ENCODE measurements around the gene RALGPS1. TPM values are rescaled to one million over a fixed set of nuclear protein-coding genes. Genes with fewer than 3 reads are reported as not detected.
A peak's percentile ranks its signal among the peaks of the same experiment; 100 is the strongest.

Gene RALGPS1
- total RNA-seq, 1 donor from 2014 or later: 30.7 TPM

- no peaks in the 10 kb centered on the region for H3K79me2 ChIP-seq (ENCODE audit: low read depth)
- H3F3A ChIP-seq (ENCODE audit: low read depth): peaks cover 5% of the 10 kb centered on the region
- DNase-seq (ENCODE audit: low spot score): no peak
- no peak overlapping the region for H3K4me3 ChIP-seq
- H3K36me3 ChIP-seq: no peaks in the 10 kb centered on the region
- Mint-ChIP-seq H3K36me3 (no peaks in the 10 kb centered on the region), H3K9me3 (no peaks in the 10 kb centered on the region), H3K4me3 (no peak overlapping the region), H3K27ac (no peak overlapping the region), H3K27me3 (ENCODE audit: insufficient read depth, low read depth) (peaks cover 7% of the 10 kb centered on the region), H3K4me1 (peaks cover 37% of the 10 kb centered on the region)
- peaks cover 14% of the 10 kb centered on the region for H3K4me1 ChIP-seq
- no peaks in the 10 kb centered on the region for H3K27me3 ChIP-seq
- no peaks in the 10 kb centered on the region for H4K20me1 ChIP-seq (ENCODE audit: low read depth)
- no peak overlapping the region for H2AFZ ChIP-seq (replicated peaks)
- H3K9me3 ChIP-seq (ENCODE audit: low read depth): no peaks in the 10 kb centered on the region
- no peak overlapping the region for H3K9ac ChIP-seq
- no peak overlapping the region for H3K27ac ChIP-seq
- H3K4me2 ChIP-seq: no peak overlapping the region
- no peak for TF ChIP-seq EZH2 (IDR thresholded peaks at IDR 0.05)
- no peak for TF ChIP-seq EZH2phosphoT487 (IDR thresholded peaks at IDR 0.05)
- no peak for TF ChIP-seq CTCF (IDR thresholded peaks at IDR 0.05)
These were observed 215.1 kb downstream of the RALGPS1 start for GRCh38 chr9:127129718-127130085.

- peaks cover 7% of the 10 kb centered on the region for H3K27me3 Mint-ChIP-seq (ENCODE audit: insufficient read depth, low read depth)
- peaks cover 14% of the 10 kb centered on the region for H3K4me1 ChIP-seq
- H3K4me3 ChIP-seq: no peak overlapping the region
- no peaks in the 10 kb centered on the region for H3K9me3 ChIP-seq (ENCODE audit: low read depth)
- DNase-seq (ENCODE audit: low spot score): no peak
- no peak overlapping the region for H2AFZ ChIP-seq (replicated peaks)
- H3K79me2 ChIP-seq (ENCODE audit: low read depth): no peaks in the 10 kb centered on the region
- H4K20me1 ChIP-seq (ENCODE audit: low read depth): no peaks in the 10 kb centered on the region
- no peaks in the 10 kb centered on the region for H3K27me3 ChIP-seq
- H3F3A ChIP-seq (ENCODE audit: low read depth): peaks cover 2% of the 10 kb centered on the region
- H3K36me3 Mint-ChIP-seq: no peaks in the 10 kb centered on the region
- H3K36me3 ChIP-seq: no peaks in the 10 kb centered on the region
- H3K4me2 ChIP-seq: no peak overlapping the region
- H3K27ac ChIP-seq: no peak overlapping the region
- H3K27ac Mint-ChIP-seq: no peak overlapping the region
- TF ChIP-seq EZH2 (IDR thresholded peaks at IDR 0.05) (no peak), EZH2phosphoT487 (IDR thresholded peaks at IDR 0.05) (no peak), CTCF (IDR thresholded peaks at IDR 0.05) (no peak)
- no peak overlapping the region for H3K4me3 Mint-ChIP-seq
- peaks cover 37% of the 10 kb centered on the region for H3K4me1 Mint-ChIP-seq
- H3K9me3 Mint-ChIP-seq: no peaks in the 10 kb centered on the region
- H3K9ac ChIP-seq: no peak overlapping the region
These were observed 215.7 kb downstream of the RALGPS1 start for GRCh38 chr9:127130235-127130634.

- no peaks in the 10 kb centered on the region for H3K36me3 ChIP-seq
- no peak for TF ChIP-seq EZH2 (IDR thresholded peaks at IDR 0.05)
- no peaks in the 10 kb centered on the region for H3K27me3 ChIP-seq
- no peak overlapping the region for H3K4me3 ChIP-seq
- H4K20me1 ChIP-seq (ENCODE audit: low read depth): no peaks in the 10 kb centered on the region
- Mint-ChIP-seq H3K27ac (peak overlapping the region; percentile 44), H3K36me3 (no peaks in the 10 kb centered on the region), H3K4me3 (no peak overlapping the region), H3K27me3 (ENCODE audit: insufficient read depth, low read depth) (peaks cover 11% of the 10 kb centered on the region), H3K4me1 (peaks cover 37% of the 10 kb centered on the region), H3K9me3 (no peaks in the 10 kb centered on the region)
- H3K4me2 ChIP-seq: no peak overlapping the region
- H2AFZ ChIP-seq (replicated peaks): no peak overlapping the region
- H3K9me3 ChIP-seq (ENCODE audit: low read depth): no peaks in the 10 kb centered on the region
- no peak overlapping the region for H3K9ac ChIP-seq
- H3F3A ChIP-seq (ENCODE audit: low read depth): no peaks in the 10 kb centered on the region
- no peak overlapping the region for H3K27ac ChIP-seq
- no peak for DNase-seq (ENCODE audit: low spot score)
- peaks cover 14% of the 10 kb centered on the region for H3K4me1 ChIP-seq
- no peaks in the 10 kb centered on the region for H3K79me2 ChIP-seq (ENCODE audit: low read depth)
These were observed 216.3 kb downstream of the RALGPS1 start for GRCh38 chr9:127130661-127131538.

GRCh38 chr9:127131871-127132270 lies 217.3 kb downstream of the RALGPS1 start:
- H3K4me1 Mint-ChIP-seq: peaks cover 37% of the 10 kb centered on the region
- no peak overlapping the region for H3K9ac ChIP-seq

More at GRCh38 chr9:127131871-127132270, 217.3 kb downstream of the RALGPS1 start:
- no peaks in the 10 kb centered on the region for H3F3A ChIP-seq (ENCODE audit: low read depth)
- no peaks in the 10 kb centered on the region for H3K9me3 Mint-ChIP-seq
- H3K36me3 ChIP-seq: no peaks in the 10 kb centered on the region
- H4K20me1 ChIP-seq (ENCODE audit: low read depth): no peaks in the 10 kb centered on the region
- H3K9me3 ChIP-seq (ENCODE audit: low read depth): no peaks in the 10 kb centered on the region
- no peaks in the 10 kb centered on the region for H3K36me3 Mint-ChIP-seq
- no peak overlapping the region for H3K4me3 ChIP-seq
- no peak for TF ChIP-seq EZH2phosphoT487 (IDR thresholded peaks at IDR 0.05)
- TF ChIP-seq CTCF (IDR thresholded peaks at IDR 0.05): no peak
- TF ChIP-seq EZH2 (IDR thresholded peaks at IDR 0.05): no peak
- DNase-seq (ENCODE audit: low spot score): no peak
- H3K27me3 ChIP-seq: no peaks in the 10 kb centered on the region
- no peak overlapping the region for H3K27ac ChIP-seq
- no peak overlapping the region for H2AFZ ChIP-seq (replicated peaks)
- peaks cover 7% of the 10 kb centered on the region for H3K27me3 Mint-ChIP-seq (ENCODE audit: insufficient read depth, low read depth)
- no peak overlapping the region for H3K4me3 Mint-ChIP-seq
- H3K4me1 ChIP-seq: peaks cover 14% of the 10 kb centered on the region
- H3K27ac Mint-ChIP-seq: no peak overlapping the region
- no peak overlapping the region for H3K4me2 ChIP-seq
- H3K79me2 ChIP-seq (ENCODE audit: low read depth): no peaks in the 10 kb centered on the region
